ENCODE results near the gene NTM.

The NTM gene

GRCh38 chr11:131560287-131560686 lies 189.9 kb downstream of the NTM start:
- no peak overlapping the region for H3K27ac ChIP-seq (ENCODE audit: low read depth, low read length)
- TF ChIP-seq EZH2phosphoT487 (IDR thresholded peaks at IDR 0.05; ENCODE audit: borderline replicate concordance, low read length) = no peak
- no peak for TF ChIP-seq CTCF (IDR thresholded peaks at IDR 0.05; ENCODE audit: low read depth, low read length, poor library complexity, severe bottlenecking)

GRCh38 chr11:131561501-131561900 lies 191.1 kb downstream of the NTM start:
- TF ChIP-seq CTCF (IDR thresholded peaks at IDR 0.05; ENCODE audit: low read depth, low read length, poor library complexity, severe bottlenecking) (no peak), EZH2phosphoT487 (IDR thresholded peaks at IDR 0.05; ENCODE audit: borderline replicate concordance, low read length) (no peak)
- Histone ChIP-seq H3K27ac (ENCODE audit: low read depth, low read length) (no peak overlapping the region), H3K4me1 (ENCODE audit: control insufficient read depth, low read length) (no peaks in the 10 kb centered on the region), H3K9me2 (replicated peaks; ENCODE audit: control insufficient read depth, low read length) (no peaks in the 10 kb centered on the region), H3K27me3 (ENCODE audit: control insufficient read depth, low read length) (no peaks in the 10 kb centered on the region), H3K4me3 (ENCODE audit: low read length) (no peak overlapping the region), H4K20me1 (ENCODE audit: control insufficient read depth, insufficient read depth, low read depth, low read length) (no peaks in the 10 kb centered on the region), H3K79me2 (ENCODE audit: control insufficient read depth, low read length) (no peaks in the 10 kb centered on the region), H3K9me3 (ENCODE audit: control insufficient read depth, insufficient read depth, low read length) (no peaks in the 10 kb centered on the region), H3F3A (ENCODE audit: control insufficient read depth, insufficient read depth) (no peaks in the 10 kb centered on the region), H3K4me2 (ENCODE audit: low read length) (no peak overlapping the region), H3K36me3 (ENCODE audit: control insufficient read depth, low read length) (no peaks in the 10 kb centered on the region)

More at GRCh38 chr11:131560287-131560686, 189.9 kb downstream of the NTM start:
- Histone ChIP-seq H3K9me3 (ENCODE audit: control insufficient read depth, insufficient read depth, low read length) (no peaks in the 10 kb centered on the region), H3K4me2 (ENCODE audit: low read length) (no peak overlapping the region), H3K79me2 (ENCODE audit: control insufficient read depth, low read length) (no peaks in the 10 kb centered on the region), H3K27me3 (ENCODE audit: control insufficient read depth, low read length) (no peaks in the 10 kb centered on the region), H3K4me3 (ENCODE audit: low read length) (no peak overlapping the region), H3F3A (ENCODE audit: control insufficient read depth, insufficient read depth) (no peaks in the 10 kb centered on the region), H4K20me1 (ENCODE audit: control insufficient read depth, insufficient read depth, low read depth, low read length) (no peaks in the 10 kb centered on the region), H3K9me2 (replicated peaks; ENCODE audit: control insufficient read depth, low read length) (no peaks in the 10 kb centered on the region), H3K36me3 (ENCODE audit: control insufficient read depth, low read length) (no peaks in the 10 kb centered on the region), H3K4me1 (ENCODE audit: control insufficient read depth, low read length) (no peaks in the 10 kb centered on the region)

- Histone ChIP-seq H3K4me3 (ENCODE audit: low read length) (no peak overlapping the region), H3K9me2 (replicated peaks; ENCODE audit: control insufficient read depth, low read length) (no peaks in the 10 kb centered on the region), H3K9me3 (ENCODE audit: control insufficient read depth, insufficient read depth, low read length) (no peaks in the 10 kb centered on the region), H3K36me3 (ENCODE audit: control insufficient read depth, low read length) (no peaks in the 10 kb centered on the region), H3F3A (ENCODE audit: control insufficient read depth, insufficient read depth) (no peaks in the 10 kb centered on the region), H3K4me2 (ENCODE audit: low read length) (no peak overlapping the region), H3K27ac (ENCODE audit: low read depth, low read length) (no peak overlapping the region), H3K79me2 (ENCODE audit: control insufficient read depth, low read length) (no peaks in the 10 kb centered on the region), H3K27me3 (ENCODE audit: control insufficient read depth, low read length) (no peaks in the 10 kb centered on the region), H4K20me1 (ENCODE audit: control insufficient read depth, insufficient read depth, low read depth, low read length) (no peaks in the 10 kb centered on the region), H3K4me1 (ENCODE audit: control insufficient read depth, low read length) (no peaks in the 10 kb centered on the region)
- TF ChIP-seq CTCF (IDR thresholded peaks at IDR 0.05; ENCODE audit: low read depth, low read length, poor library complexity, severe bottlenecking) (no peak), EZH2phosphoT487 (IDR thresholded peaks at IDR 0.05; ENCODE audit: borderline replicate concordance, low read length) (no peak)
Measured at GRCh38 chr11:131561972-131562371, 191.6 kb downstream of the NTM start.

- H3K27ac ChIP-seq (ENCODE audit: low read depth, low read length) = no peak overlapping the region
- no peak overlapping the region for H3K4me3 ChIP-seq (ENCODE audit: low read length)
- TF ChIP-seq EZH2phosphoT487 (IDR thresholded peaks at IDR 0.05; ENCODE audit: borderline replicate concordance, low read length) (no peak), CTCF (IDR thresholded peaks at IDR 0.05; ENCODE audit: low read depth, low read length, poor library complexity, severe bottlenecking) (no peak)
- H3K4me2 ChIP-seq (ENCODE audit: low read length) = no peak overlapping the region
- H3K36me3 ChIP-seq (ENCODE audit: control insufficient read depth, low read length) = no peaks in the 10 kb centered on the region
- no peaks in the 10 kb centered on the region for H3K9me3 ChIP-seq (ENCODE audit: control insufficient read depth, insufficient read depth, low read length)
- no peaks in the 10 kb centered on the region for H3F3A ChIP-seq (ENCODE audit: control insufficient read depth, insufficient read depth)
- H3K9me2 ChIP-seq (replicated peaks; ENCODE audit: control insufficient read depth, low read length) = no peaks in the 10 kb centered on the region
- no peaks in the 10 kb centered on the region for H3K79me2 ChIP-seq (ENCODE audit: control insufficient read depth, low read length)
- no peaks in the 10 kb centered on the region for H4K20me1 ChIP-seq (ENCODE audit: control insufficient read depth, insufficient read depth, low read depth, low read length)
- H3K4me1 ChIP-seq (ENCODE audit: control insufficient read depth, low read length) = no peaks in the 10 kb centered on the region
- no peaks in the 10 kb centered on the region for H3K27me3 ChIP-seq (ENCODE audit: control insufficient read depth, low read length)
Measured at GRCh38 chr11:131568318-131568717, 197.9 kb downstream of the NTM start.
